WTC11 (cell line): ENCODE measurements around the gene TTC1. TPM values are rescaled to one million over a fixed set of nuclear protein-coding genes. Genes with fewer than 3 reads are reported as not detected.

Experiments used
- ATAC-seq: fragments of 200-7000 bp; cut with Tn5 transposase; 2 replicates; pipeline ENCODE4 v1.10.0; 2021; ENCODE audit warnings: mild to moderate bottlenecking, moderate library complexity
- CTCF ChIA-PET: fragments of 300-600 bp; sonication (Branson Sonifier 250); formaldehyde crosslinking; loops from one replicate; lab custom pipeline; 2021; ENCODE audit warnings: antibody characterized with exemption; lab: Charles Lee
- POLR2A ChIA-PET: fragments of 350-600 bp; sonication (Branson Sonifier 250); formaldehyde crosslinking; loops from one replicate; lab custom pipeline; 2021; ENCODE audit warnings: antibody characterized with exemption; lab: Charles Lee
- DNase-seq: peaks from one replicate; pipeline ENCODE4 v3.0.0; 2021; ENCODE audit warnings: low spot score
- H3K27ac Mint-ChIP-seq: 2 replicates; pipeline ENCODE4 v1.8.0; 2021; ENCODE audit warnings: mixed read lengths
- H3K27me3 Mint-ChIP-seq: 2 replicates; pipeline ENCODE4 v1.8.0; 2021; ENCODE audit warnings: low read depth, mild to moderate bottlenecking, moderate library complexity, mixed read lengths
- H3K36me3 Mint-ChIP-seq: 2 replicates; pipeline ENCODE4 v1.8.0; 2021; ENCODE audit warnings: mixed read lengths
- H3K4me1 Mint-ChIP-seq: 2 replicates; pipeline ENCODE4 v1.8.0; 2022; ENCODE audit warnings: mixed read lengths
- H3K4me3 Mint-ChIP-seq: 2 replicates; pipeline ENCODE4 v1.8.0; 2021; ENCODE audit warnings: mild to moderate bottlenecking, moderate library complexity, mixed read lengths
- H3K9me3 Mint-ChIP-seq: 2 replicates; pipeline ENCODE4 v1.8.0; 2021; ENCODE audit warnings: mixed read lengths
- AFF4 ChIP-seq: sonication (generic); formaldehyde crosslinking; IDR thresholded peaks from 2 replicates; pipeline ENCODE4 v1.8.1; 2023; ENCODE audit warnings: mild to moderate bottlenecking, missing genetic modification reagents, borderline replicate concordance
- CBFB ChIP-seq: sonication (generic); formaldehyde crosslinking; IDR thresholded peaks from 2 replicates; pipeline ENCODE4 v1.8.1; 2022; ENCODE audit warnings: mild to moderate bottlenecking, low read depth, missing genetic modification reagents
- CREB1 ChIP-seq: sonication (generic); formaldehyde crosslinking; IDR thresholded peaks from 2 replicates; pipeline ENCODE4 v1.8.0; 2023; ENCODE audit warnings: mild to moderate bottlenecking, missing genetic modification reagents
- CREM ChIP-seq: sonication (generic); formaldehyde crosslinking; IDR thresholded peaks from 2 replicates; pipeline ENCODE4 v1.8.1; 2022; ENCODE audit warnings: mild to moderate bottlenecking, missing genetic modification reagents, moderate library complexity
- FOXJ3 ChIP-seq: sonication (generic); formaldehyde crosslinking; IDR thresholded peaks from 2 replicates; pipeline ENCODE4 v1.9.0; 2021; ENCODE audit warnings: missing genetic modification reagents, mild to moderate bottlenecking, borderline replicate concordance
- GTF2I ChIP-seq: fragments of 250-450 bp; sonication (Bioruptor Pico); conservative IDR thresholded peaks from 2 replicates; pipeline ENCODE4 v1.4.0; 2021; ENCODE audit warnings: mild to moderate bottlenecking
- IRF2 ChIP-seq: sonication (generic); formaldehyde crosslinking; IDR thresholded peaks from 2 replicates; pipeline ENCODE4 v1.8.0; 2022; ENCODE audit warnings: low read depth, missing genetic modification reagents, borderline replicate concordance
- MYBL2 ChIP-seq: sonication (generic); formaldehyde crosslinking; IDR thresholded peaks from 2 replicates; pipeline ENCODE4 v1.8.1; 2023; ENCODE audit warnings: mild to moderate bottlenecking, moderate library complexity, missing genetic modification reagents
- NR3C1 ChIP-seq: sonication (generic); formaldehyde crosslinking; conservative IDR thresholded peaks from 2 replicates; pipeline ENCODE4 v1.8.1; 2023; ENCODE audit warnings: low read depth, mild to moderate bottlenecking, missing genetic modification reagents
- PRRX2 ChIP-seq: fragments of 250-450 bp; sonication (Bioruptor Pico); IDR thresholded peaks from 2 replicates; pipeline ENCODE4 v1.8.0; 2021; ENCODE audit warnings: mild to moderate bottlenecking
- SMAD4 ChIP-seq: sonication (generic); formaldehyde crosslinking; IDR thresholded peaks from 2 replicates; pipeline ENCODE4 v1.8.0; 2022; ENCODE audit warnings: mild to moderate bottlenecking, missing genetic modification reagents
- SOX15 ChIP-seq: fragments of 250-450 bp; sonication (Bioruptor Pico); IDR thresholded peaks from 2 replicates; pipeline ENCODE4 v1.9.0; 2021; ENCODE audit warnings: mild to moderate bottlenecking
- TCF7 ChIP-seq: sonication (generic); formaldehyde crosslinking; IDR thresholded peaks from 2 replicates; pipeline ENCODE4 v1.8.0; 2022; ENCODE audit warnings: mild to moderate bottlenecking, low read depth, missing genetic modification reagents, moderate library complexity
- USF2 ChIP-seq: sonication (generic); formaldehyde crosslinking; IDR thresholded peaks from 2 replicates; pipeline ENCODE4 v1.8.1; 2023; ENCODE audit warnings: mild to moderate bottlenecking, missing genetic modification reagents, moderate library complexity
- ZNF121 ChIP-seq: sonication (generic); formaldehyde crosslinking; IDR thresholded peaks from 2 replicates; pipeline ENCODE4 v1.8.0; 2023; ENCODE audit warnings: missing genetic modification reagents
- ZNF219 ChIP-seq: sonication (generic); formaldehyde crosslinking; IDR thresholded peaks from 2 replicates; pipeline ENCODE4 v1.8.0; 2023; ENCODE audit warnings: missing genetic modification reagents, mild to moderate bottlenecking, borderline replicate concordance
- ZNF671 ChIP-seq: fragments of 250-450 bp; sonication (Bioruptor Pico); IDR thresholded peaks from 2 replicates; pipeline ENCODE4 v1.8.0; 2021; ENCODE audit warnings: mild to moderate bottlenecking
- total RNA-seq: library from RNA; stranded (reverse); gene quantifications from 3 replicates; pipeline ENCODE4 v1.2.3, GENCODE V29; 2021
- TF ChIP-seq, protein P1 (sequence below): sonication (generic); formaldehyde crosslinking; IDR thresholded peaks from 2 replicates; pipeline ENCODE4 v1.8.1; 2022; ENCODE audit warnings: mild to moderate bottlenecking, moderate library complexity, missing genetic modification reagents
- TF ChIP-seq, protein P2 (sequence below): sonication (generic); formaldehyde crosslinking; IDR thresholded peaks from 2 replicates; pipeline ENCODE4 v1.8.0; 2022; ENCODE audit warnings: mild to moderate bottlenecking, missing genetic modification reagents
- TF ChIP-seq, protein P3 (sequence below): fragments of 250-450 bp; sonication (Bioruptor Pico); IDR thresholded peaks from 2 replicates; pipeline ENCODE4 v1.9.0; 2021; ENCODE audit warnings: mild to moderate bottlenecking, borderline replicate concordance
- TF ChIP-seq, protein P4 (sequence below): sonication (generic); formaldehyde crosslinking; IDR thresholded peaks from 2 replicates; pipeline ENCODE4 v1.8.0; 2022; ENCODE audit warnings: mild to moderate bottlenecking, missing genetic modification reagents

Gene TTC1
- total RNA-seq, 1 experiment from 2014 or later = 47.4 TPM

DNA sequence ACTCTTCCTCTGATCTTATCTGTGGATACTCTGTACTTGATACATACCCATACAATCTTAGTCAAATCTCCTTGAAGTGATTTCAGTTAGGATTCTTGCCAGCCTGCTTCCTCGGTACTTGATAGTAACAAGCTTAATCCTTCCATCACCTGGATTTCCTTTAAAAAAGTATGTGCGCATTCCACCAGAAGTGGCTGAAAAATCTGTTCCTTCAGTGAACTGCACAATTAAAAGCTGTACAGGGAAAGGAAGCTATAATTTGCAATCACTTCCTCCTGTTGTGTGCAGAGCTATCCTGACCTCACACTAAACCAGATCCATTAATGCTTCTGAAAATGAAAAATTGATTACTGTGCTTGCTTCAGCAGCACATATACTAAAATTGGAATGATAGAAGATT is 63.0 kb downstream of the TTC1 start (continued):
- no peak for TF ChIP-seq CBFB
- TF ChIP-seq, all 79 proteins: peak for 0

- POLR2A ChIA-PET = interaction anchor here (0.7 kb wide), 1 partner anchor 9 kb away, joined by 4 read pairs; no protein-coding TSS in a partner anchor
- CTCF ChIA-PET = no interaction called here
- H3K4me1 Mint-ChIP-seq = peaks cover 7% of the 10 kb centered on the region
- H3K9me3 Mint-ChIP-seq = no peaks in the 10 kb centered on the region
- no peaks in the 10 kb centered on the region for H3K27me3 Mint-ChIP-seq
- ATAC-seq = no peak
- H3K36me3 Mint-ChIP-seq = peaks cover 19% of the 10 kb centered on the region
- TF ChIP-seq ZNF121 (CRISPR knock-in tag) (no peak), CREB1 (CRISPR knock-in tag) (no peak), AFF4 (no peak), SMAD4 (CRISPR knock-in tag) (no peak), PRRX2 (CRISPR knock-in tag) (no peak)
- TF ChIP-seq, all 79 proteins: peak for 0
- no peak for DNase-seq
- Mint-ChIP-seq H3K27ac (no peak overlapping the region), H3K4me3 (no peak overlapping the region)
Observed at GRCh38 chr5:160075073-160075472, 66.1 kb downstream of the TTC1 start.

DNA sequence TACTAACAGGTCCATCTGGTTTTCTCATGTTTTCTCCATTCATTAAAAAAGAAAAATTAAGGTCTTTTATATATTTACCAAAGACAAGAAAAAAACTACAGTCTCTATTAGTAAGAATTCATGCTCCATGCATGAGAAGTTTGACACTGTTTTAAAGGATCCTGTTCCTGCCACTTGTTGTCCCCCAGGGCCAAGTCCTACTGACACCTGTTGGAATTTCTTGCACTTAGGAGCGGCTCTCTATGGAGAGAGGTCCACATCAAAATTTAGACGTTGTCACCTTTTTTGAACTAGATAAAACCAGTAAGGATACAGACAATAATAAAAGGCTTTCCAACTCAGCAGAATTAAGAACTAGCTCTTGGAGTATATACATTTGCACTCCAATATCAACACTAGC is 68.1 kb downstream of the TTC1 start:
- ChIA-PET CTCF (no interaction called here), POLR2A (no interaction called here)
- Mint-ChIP-seq H3K27ac (no peak overlapping the region), H3K4me3 (no peak overlapping the region), H3K9me3 (no peaks in the 10 kb centered on the region), H3K36me3 (peaks cover 21% of the 10 kb centered on the region), H3K4me1 (peaks cover 18% of the 10 kb centered on the region), H3K27me3 (no peaks in the 10 kb centered on the region)
- TF ChIP-seq ZNF219 (CRISPR knock-in tag) (no peak), ZNF671 (CRISPR knock-in tag) (no peak), USF2 (CRISPR knock-in tag) (no peak), CBFB (no peak), CREM (no peak), NR3C1 (CRISPR knock-in tag) (no peak), TCF7 (CRISPR knock-in tag) (no peak)
- TF ChIP-seq, protein P1, sequence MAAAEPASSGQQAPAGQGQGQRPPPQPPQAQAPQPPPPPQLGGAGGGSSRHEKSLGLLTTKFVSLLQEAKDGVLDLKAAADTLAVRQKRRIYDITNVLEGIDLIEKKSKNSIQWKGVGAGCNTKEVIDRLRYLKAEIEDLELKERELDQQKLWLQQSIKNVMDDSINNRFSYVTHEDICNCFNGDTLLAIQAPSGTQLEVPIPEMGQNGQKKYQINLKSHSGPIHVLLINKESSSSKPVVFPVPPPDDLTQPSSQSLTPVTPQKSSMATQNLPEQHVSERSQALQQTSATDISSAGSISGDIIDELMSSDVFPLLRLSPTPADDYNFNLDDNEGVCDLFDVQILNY (CRISPR knock-in tag) = no peak
- DNase-seq (no peak), ATAC-seq (no peak)

GRCh38 chr5:160079753-160080152 is 70.8 kb downstream of the TTC1 start:
- H3K27me3 Mint-ChIP-seq = no peaks in the 10 kb centered on the region; the same call in 1 of the 2 replicates
- ChIA-PET POLR2A (no interaction called here), CTCF (interaction anchor here (0.8 to 2.3 kb wide), 8 partner anchors 7 to 311 kb away, joined by 3 to 27 read pairs (median 11); no protein-coding TSS in a partner anchor)
- no peak overlapping the region for H3K27ac Mint-ChIP-seq
- ATAC-seq (no peak), DNase-seq (no peak)
- H3K9me3 Mint-ChIP-seq = no peaks in the 10 kb centered on the region
- H3K4me3 Mint-ChIP-seq = no peak overlapping the region
- peaks cover 21% of the 10 kb centered on the region for H3K36me3 Mint-ChIP-seq
- peaks cover 29% of the 10 kb centered on the region for H3K4me1 Mint-ChIP-seq
- TF ChIP-seq, protein P2, sequence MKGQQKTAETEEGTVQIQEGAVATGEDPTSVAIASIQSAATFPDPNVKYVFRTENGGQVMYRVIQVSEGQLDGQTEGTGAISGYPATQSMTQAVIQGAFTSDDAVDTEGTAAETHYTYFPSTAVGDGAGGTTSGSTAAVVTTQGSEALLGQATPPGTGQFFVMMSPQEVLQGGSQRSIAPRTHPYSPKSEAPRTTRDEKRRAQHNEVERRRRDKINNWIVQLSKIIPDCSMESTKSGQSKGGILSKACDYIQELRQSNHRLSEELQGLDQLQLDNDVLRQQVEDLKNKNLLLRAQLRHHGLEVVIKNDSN (CRISPR knock-in tag) = no peak
- no peak for TF ChIP-seq IRF2 (CRISPR knock-in tag)
- TF ChIP-seq SOX15 (CRISPR knock-in tag) = no peak
- TF ChIP-seq GTF2I = no peak
- TF ChIP-seq, protein P3, sequence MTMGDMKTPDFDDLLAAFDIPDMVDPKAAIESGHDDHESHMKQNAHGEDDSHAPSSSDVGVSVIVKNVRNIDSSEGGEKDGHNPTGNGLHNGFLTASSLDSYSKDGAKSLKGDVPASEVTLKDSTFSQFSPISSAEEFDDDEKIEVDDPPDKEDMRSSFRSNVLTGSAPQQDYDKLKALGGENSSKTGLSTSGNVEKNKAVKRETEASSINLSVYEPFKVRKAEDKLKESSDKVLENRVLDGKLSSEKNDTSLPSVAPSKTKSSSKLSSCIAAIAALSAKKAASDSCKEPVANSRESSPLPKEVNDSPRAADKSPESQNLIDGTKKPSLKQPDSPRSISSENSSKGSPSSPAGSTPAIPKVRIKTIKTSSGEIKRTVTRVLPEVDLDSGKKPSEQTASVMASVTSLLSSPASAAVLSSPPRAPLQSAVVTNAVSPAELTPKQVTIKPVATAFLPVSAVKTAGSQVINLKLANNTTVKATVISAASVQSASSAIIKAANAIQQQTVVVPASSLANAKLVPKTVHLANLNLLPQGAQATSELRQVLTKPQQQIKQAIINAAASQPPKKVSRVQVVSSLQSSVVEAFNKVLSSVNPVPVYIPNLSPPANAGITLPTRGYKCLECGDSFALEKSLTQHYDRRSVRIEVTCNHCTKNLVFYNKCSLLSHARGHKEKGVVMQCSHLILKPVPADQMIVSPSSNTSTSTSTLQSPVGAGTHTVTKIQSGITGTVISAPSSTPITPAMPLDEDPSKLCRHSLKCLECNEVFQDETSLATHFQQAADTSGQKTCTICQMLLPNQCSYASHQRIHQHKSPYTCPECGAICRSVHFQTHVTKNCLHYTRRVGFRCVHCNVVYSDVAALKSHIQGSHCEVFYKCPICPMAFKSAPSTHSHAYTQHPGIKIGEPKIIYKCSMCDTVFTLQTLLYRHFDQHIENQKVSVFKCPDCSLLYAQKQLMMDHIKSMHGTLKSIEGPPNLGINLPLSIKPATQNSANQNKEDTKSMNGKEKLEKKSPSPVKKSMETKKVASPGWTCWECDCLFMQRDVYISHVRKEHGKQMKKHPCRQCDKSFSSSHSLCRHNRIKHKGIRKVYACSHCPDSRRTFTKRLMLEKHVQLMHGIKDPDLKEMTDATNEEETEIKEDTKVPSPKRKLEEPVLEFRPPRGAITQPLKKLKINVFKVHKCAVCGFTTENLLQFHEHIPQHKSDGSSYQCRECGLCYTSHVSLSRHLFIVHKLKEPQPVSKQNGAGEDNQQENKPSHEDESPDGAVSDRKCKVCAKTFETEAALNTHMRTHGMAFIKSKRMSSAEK = no peak
- TF ChIP-seq FOXJ3 (CRISPR knock-in tag) = no peak
- no peak for TF ChIP-seq MYBL2 (CRISPR knock-in tag)
- TF ChIP-seq, protein P4, sequence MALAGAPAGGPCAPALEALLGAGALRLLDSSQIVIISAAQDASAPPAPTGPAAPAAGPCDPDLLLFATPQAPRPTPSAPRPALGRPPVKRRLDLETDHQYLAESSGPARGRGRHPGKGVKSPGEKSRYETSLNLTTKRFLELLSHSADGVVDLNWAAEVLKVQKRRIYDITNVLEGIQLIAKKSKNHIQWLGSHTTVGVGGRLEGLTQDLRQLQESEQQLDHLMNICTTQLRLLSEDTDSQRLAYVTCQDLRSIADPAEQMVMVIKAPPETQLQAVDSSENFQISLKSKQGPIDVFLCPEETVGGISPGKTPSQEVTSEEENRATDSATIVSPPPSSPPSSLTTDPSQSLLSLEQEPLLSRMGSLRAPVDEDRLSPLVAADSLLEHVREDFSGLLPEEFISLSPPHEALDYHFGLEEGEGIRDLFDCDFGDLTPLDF (CRISPR knock-in tag) = no peak
